ENCODE results near the gene KNG1. TPM values are rescaled to one million over a fixed set of nuclear protein-coding genes. Genes with fewer than 3 reads are reported as not detected.
A peak's percentile ranks its signal among the peaks of the same experiment; 100 is the strongest.
"Not testable (repeated sequence)": the region's sequence is repeated elsewhere in the genome, so short reads cannot be mapped to it uniquely, and the experiment has no call there.

The KNG1 gene
- total and polyA plus RNA-seq, 2 donors (not counting 3 experiments of a cell fraction or from before 2014, with no cell fraction given), result not detected

- not testable (repeated sequence) for BruUV-seq (replicated peaks); H2AFZ ChIP-seq (ENCODE audit: low read depth, low read length)
Observed at GRCh38 chr3:186686475-186686874, 30.7 kb upstream of the KNG1 start.

GRCh38 chr3:186687120-186687651 is 30.0 kb upstream of the KNG1 start:
- dilution Hi-C loops (cut with MboI; ENCODE audit: extremely low pct_ligation_motif_present, low sequenced_read_pairs), result no loop called here

More at GRCh38 chr3:186686475-186686874, 30.7 kb upstream of the KNG1 start:
- H3K27me3 ChIP-seq (ENCODE audit: control insufficient read depth in 2 of 2, insufficient read depth in 2 of 2, low read length in 2 of 2); H3K79me2 ChIP-seq (ENCODE audit: control insufficient read depth, insufficient read depth, low read length); H3K9me3 ChIP-seq (replicated peaks; ENCODE audit: control insufficient read depth, insufficient read depth, low read length); POLR2A ChIA-PET; H3K36me3 ChIP-seq (ENCODE audit: control insufficient read depth in 2 of 2, extremely low read depth in 1 of 2, insufficient read depth in 2 of 2, low read length in 2 of 2); intact Hi-C loops (cut with micrococcal nuclease); H3K4me1 ChIP-seq (ENCODE audit: control insufficient read depth, extremely low read depth, insufficient read depth, low read length); DNase-seq (ENCODE audit: low read depth, low spot score); H3K9me1 ChIP-seq (replicated peaks; ENCODE audit: control insufficient read depth, extremely low read depth, insufficient read depth, low read length); dilution Hi-C loops (cut with MboI; ENCODE audit: extremely low pct_ligation_motif_present, low sequenced_read_pairs); FAIRE-seq; H3K9ac ChIP-seq (replicated peaks; ENCODE audit: extremely low read depth, insufficient read depth, low read length); H4K20me1 ChIP-seq (replicated peaks; ENCODE audit: control insufficient read depth, extremely low read depth, insufficient read depth, low read length); H3K4me2 ChIP-seq (ENCODE audit: insufficient read depth, low read length); H3K27ac ChIP-seq (ENCODE audit: insufficient read depth, low read depth, low read length); H3K4me3 ChIP-seq (replicated peaks in 1 of 3; ENCODE audit: insufficient read depth in 1 of 3, low read depth in 1 of 3, low read length in 3 of 3): not testable (repeated sequence)
- CTCF ChIA-PET, result interaction anchor here (1.9 kb wide), 1 partner anchor 15 kb away, joined by 5 read pairs; no protein-coding TSS in a partner anchor

DNA sequence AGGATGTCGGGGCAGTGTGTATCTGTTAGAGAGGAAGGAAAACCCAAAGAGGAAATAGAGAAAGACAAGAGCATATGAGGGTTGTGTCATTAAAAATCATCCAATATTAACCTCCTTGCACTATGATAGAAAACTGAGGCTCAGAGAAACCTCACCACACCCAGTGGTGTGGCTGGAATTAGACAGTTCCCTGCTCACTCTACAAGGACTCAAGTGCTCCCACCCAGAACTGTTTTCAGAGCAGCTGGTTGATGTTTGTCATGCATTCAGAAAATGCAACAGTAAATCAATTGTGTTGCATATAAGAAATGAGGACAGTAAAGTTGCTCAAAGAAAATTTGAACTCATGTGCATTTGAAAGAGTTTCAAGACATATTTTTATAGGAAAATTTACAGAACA is 26.9 kb upstream of the KNG1 start:
- H2AFZ ChIP-seq (ENCODE audit: low read depth, low read length); H3K9me1 ChIP-seq (replicated peaks; ENCODE audit: control insufficient read depth, extremely low read depth, insufficient read depth, low read length); H3K9ac ChIP-seq (replicated peaks; ENCODE audit: extremely low read depth, insufficient read depth, low read length); BruUV-seq (replicated peaks); intact Hi-C loops (cut with micrococcal nuclease); H3K27me3 ChIP-seq (ENCODE audit: control insufficient read depth in 2 of 2, insufficient read depth in 2 of 2, low read length in 2 of 2); H3K27ac ChIP-seq (ENCODE audit: insufficient read depth, low read depth, low read length); H3K4me3 ChIP-seq (replicated peaks in 1 of 3; ENCODE audit: insufficient read depth in 1 of 3, low read depth in 1 of 3, low read length in 3 of 3); dilution Hi-C loops (cut with MboI; ENCODE audit: extremely low pct_ligation_motif_present, low sequenced_read_pairs); H3K4me2 ChIP-seq (ENCODE audit: insufficient read depth, low read length); H4K20me1 ChIP-seq (replicated peaks; ENCODE audit: control insufficient read depth, extremely low read depth, insufficient read depth, low read length); DNase-seq (ENCODE audit: low read depth, low spot score); H3K79me2 ChIP-seq (ENCODE audit: control insufficient read depth, insufficient read depth, low read length); H3K36me3 ChIP-seq (ENCODE audit: control insufficient read depth in 2 of 2, extremely low read depth in 1 of 2, insufficient read depth in 2 of 2, low read length in 2 of 2); POLR2A ChIA-PET; H3K4me1 ChIP-seq (ENCODE audit: control insufficient read depth, extremely low read depth, insufficient read depth, low read length); CTCF ChIA-PET; H3K9me3 ChIP-seq (replicated peaks; ENCODE audit: control insufficient read depth, insufficient read depth, low read length); FAIRE-seq: not testable (repeated sequence)

More at GRCh38 chr3:186687120-186687651, 30.0 kb upstream of the KNG1 start:
- no peak overlapping the region for H3K27ac ChIP-seq (ENCODE audit: insufficient read depth, low read depth, low read length)
- H2AFZ ChIP-seq (ENCODE audit: low read depth, low read length), result no peak overlapping the region
- intact Hi-C loops (cut with micrococcal nuclease), result no loop called here
- ChIA-PET POLR2A (no interaction called here), CTCF (interaction anchor here (1.9 kb wide), 1 partner anchor 16 kb away, joined by 5 read pairs; no protein-coding TSS in a partner anchor)
- TF ChIP-seq EZH2 (IDR thresholded peaks at IDR 0.05; ENCODE audit: borderline replicate concordance, low read depth, low read length, severe bottlenecking) (no peak), POLR2AphosphoS5 (IDR thresholded peaks at IDR 0.05; ENCODE audit: insufficient read depth, low read depth, low read length) (no peak), GATA2 (IDR thresholded peaks at IDR 0.05; ENCODE audit: insufficient read depth, insufficient read length, low read depth, low read length) (no peak), POLR2A (IDR thresholded peaks at IDR 0.05; ENCODE audit: low read depth, low read length) (no peak), MYC (IDR thresholded peaks at IDR 0.05; ENCODE audit: low read depth, low read length) (no peak), JUN (IDR thresholded peaks at IDR 0.05; ENCODE audit: borderline replicate concordance, insufficient read depth, insufficient read length, low read depth) (no peak), MAX (IDR thresholded peaks at IDR 0.05; ENCODE audit: insufficient read depth, insufficient read length) (no peak), FOS (IDR thresholded peaks at IDR 0.05; ENCODE audit: borderline replicate concordance, insufficient read depth, low read length) (no peak)
- TF ChIP-seq, protein P1, sequence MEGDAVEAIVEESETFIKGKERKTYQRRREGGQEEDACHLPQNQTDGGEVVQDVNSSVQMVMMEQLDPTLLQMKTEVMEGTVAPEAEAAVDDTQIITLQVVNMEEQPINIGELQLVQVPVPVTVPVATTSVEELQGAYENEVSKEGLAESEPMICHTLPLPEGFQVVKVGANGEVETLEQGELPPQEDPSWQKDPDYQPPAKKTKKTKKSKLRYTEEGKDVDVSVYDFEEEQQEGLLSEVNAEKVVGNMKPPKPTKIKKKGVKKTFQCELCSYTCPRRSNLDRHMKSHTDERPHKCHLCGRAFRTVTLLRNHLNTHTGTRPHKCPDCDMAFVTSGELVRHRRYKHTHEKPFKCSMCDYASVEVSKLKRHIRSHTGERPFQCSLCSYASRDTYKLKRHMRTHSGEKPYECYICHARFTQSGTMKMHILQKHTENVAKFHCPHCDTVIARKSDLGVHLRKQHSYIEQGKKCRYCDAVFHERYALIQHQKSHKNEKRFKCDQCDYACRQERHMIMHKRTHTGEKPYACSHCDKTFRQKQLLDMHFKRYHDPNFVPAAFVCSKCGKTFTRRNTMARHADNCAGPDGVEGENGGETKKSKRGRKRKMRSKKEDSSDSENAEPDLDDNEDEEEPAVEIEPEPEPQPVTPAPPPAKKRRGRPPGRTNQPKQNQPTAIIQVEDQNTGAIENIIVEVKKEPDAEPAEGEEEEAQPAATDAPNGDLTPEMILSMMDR (IDR thresholded peaks at IDR 0.05; ENCODE audit: extremely low read depth in 1 of 2, insufficient read depth in 1 of 2, low read depth in 1 of 2, low read length in 2 of 2), result no peak
- no peak overlapping the region for H3K4me3 ChIP-seq (replicated peaks in 1 of 3; ENCODE audit: insufficient read depth in 1 of 3, low read depth in 1 of 3, low read length in 3 of 3)
- no peaks in the 10 kb centered on the region for H3K79me2 ChIP-seq (ENCODE audit: control insufficient read depth, insufficient read depth, low read length)
- no peaks in the 10 kb centered on the region for H4K20me1 ChIP-seq (replicated peaks; ENCODE audit: control insufficient read depth, extremely low read depth, insufficient read depth, low read length)
- FAIRE-seq, result no peak
- peak; percentile 0 for DNase-seq (ENCODE audit: low read depth, low spot score)
- no TSS peak for BruUV-seq (replicated peaks)
- no peaks in the 10 kb centered on the region for H3K4me1 ChIP-seq (ENCODE audit: control insufficient read depth, extremely low read depth, insufficient read depth, low read length)
- H3K27me3 ChIP-seq (ENCODE audit: control insufficient read depth in 2 of 2, insufficient read depth in 2 of 2, low read length in 2 of 2), result peaks cover 0 to 3% of the 10 kb centered on the region in 2 experiments
- no peaks in the 10 kb centered on the region for H3K9me3 ChIP-seq (replicated peaks; ENCODE audit: control insufficient read depth, insufficient read depth, low read length)
- no peak overlapping the region for H3K4me2 ChIP-seq (ENCODE audit: insufficient read depth, low read length)
- H3K36me3 ChIP-seq (ENCODE audit: control insufficient read depth in 2 of 2, extremely low read depth in 1 of 2, insufficient read depth in 2 of 2, low read length in 2 of 2), result no peaks in the 10 kb centered on the region
- H3K9me1 ChIP-seq (replicated peaks; ENCODE audit: control insufficient read depth, extremely low read depth, insufficient read depth, low read length), result no peaks in the 10 kb centered on the region
- H3K9ac ChIP-seq (replicated peaks; ENCODE audit: extremely low read depth, insufficient read depth, low read length), result no peak overlapping the region

Data from endothelial cell of umbilical vein (primary cell).